GM18907 (cell line): ENCODE measurements around the gene EXOC6B.

Experiments
- ATAC-seq: cut with Tn5 transposase; IDR thresholded peaks from one replicate; pipeline ENCODE4 v1.9.1; 2021; ENCODE audit warnings: mild to moderate bottlenecking, moderate library complexity; ENCODE audit not compliant: unreplicated experiment

Gene EXOC6B

GRCh38 chr2:72825257-72826155 lies at the start of gene EXOC6B:
Gene EXOC6B, minus strand, starts transcription at chr2:72826033.
- peak; percentile 94 for ATAC-seq

- ATAC-seq: no peak
Observed at GRCh38 chr2:72871880-72872279, 46.0 kb upstream of the EXOC6B start.

GRCh38 chr2:72871060-72871459 lies 45.2 kb upstream of the EXOC6B start:
- no peak for ATAC-seq

GRCh38 chr2:72864500-72864899 lies 38.7 kb upstream of the EXOC6B start:
- peak; percentile 57 for ATAC-seq

GRCh38 chr2:72863046-72863445 lies 37.2 kb upstream of the EXOC6B start:
- no peak for ATAC-seq

- peak; percentile 94 for ATAC-seq
Observed at GRCh38 chr2:72862239-72862988, 36.6 kb upstream of the EXOC6B start.

GRCh38 chr2:72859831-72860262 lies 34.0 kb upstream of the EXOC6B start:
- peak; percentile 66 for ATAC-seq

GRCh38 chr2:72851333-72851732 lies 25.5 kb upstream of the EXOC6B start:
- ATAC-seq: no peak

GRCh38 chr2:72849138-72849462 lies 23.3 kb upstream of the EXOC6B start:
- no peak for ATAC-seq

- no peak for ATAC-seq
Observed at GRCh38 chr2:72848436-72849137, 22.8 kb upstream of the EXOC6B start.

- no peak for ATAC-seq
Observed at GRCh38 chr2:72847534-72848315, 21.9 kb upstream of the EXOC6B start.

GRCh38 chr2:72846171-72847095 lies 20.6 kb upstream of the EXOC6B start:
- ATAC-seq: peak; percentile 99

- no peak for ATAC-seq
Observed at GRCh38 chr2:72843301-72843700, 17.5 kb upstream of the EXOC6B start.

- no peak for ATAC-seq
Observed at GRCh38 chr2:72841462-72842125, 15.8 kb upstream of the EXOC6B start.

GRCh38 chr2:72840066-72840465 lies 14.2 kb upstream of the EXOC6B start:
- ATAC-seq: no peak

GRCh38 chr2:72837171-72837570 lies 11.3 kb upstream of the EXOC6B start:
- no peak for ATAC-seq

- ATAC-seq: no peak
Observed at GRCh38 chr2:72835403-72835802, 9.6 kb upstream of the EXOC6B start.

- ATAC-seq: no peak
Observed at GRCh38 chr2:72834596-72834995, 8.8 kb upstream of the EXOC6B start.

- ATAC-seq: no peak
Observed at GRCh38 chr2:72833084-72833714, 7.4 kb upstream of the EXOC6B start.
